Neuronal stem cell (in vitro differentiated cells): ENCODE data around the gene CNTFR.

Source experiments
- DNase-seq: peaks from one replicate; pipeline ENCODE4 v3.0.0-alpha.2; 2013; ENCODE audit warnings: low spot score
- H2AFZ ChIP-seq: one replicate; pipeline ENCODE4 v1.6.1; 2013; ENCODE audit warnings: mild to moderate bottlenecking, low read length, inconsistent platforms
- H2AK5ac ChIP-seq: 2 replicates; pipeline ENCODE4 v1.6.1; 2013; ENCODE audit warnings: low read depth, mild to moderate bottlenecking, inconsistent platforms, low read length, moderate library complexity, mixed read lengths
- H2BK120ac ChIP-seq: 2 replicates; pipeline ENCODE4 v1.6.1; 2013; ENCODE audit warnings: low read depth, mild to moderate bottlenecking, inconsistent platforms, low read length, moderate library complexity, mixed read lengths
- H2BK12ac ChIP-seq: one replicate; pipeline ENCODE4 v1.6.1; 2013; ENCODE audit warnings: low read length, inconsistent platforms
- H2BK15ac ChIP-seq: 2 replicates; pipeline ENCODE4 v1.6.1; 2013; ENCODE audit warnings: mild to moderate bottlenecking, low read length, inconsistent platforms, mixed read lengths
- H2BK5ac ChIP-seq: one replicate; pipeline ENCODE4 v1.6.1; 2013; ENCODE audit warnings: inconsistent platforms, mild to moderate bottlenecking, low read length, moderate library complexity
- H3K14ac ChIP-seq: one replicate; pipeline ENCODE4 v1.6.1; 2013; ENCODE audit warnings: low read length, inconsistent platforms
- H3K18ac ChIP-seq: 2 replicates; pipeline ENCODE4 v1.6.1; 2013; ENCODE audit warnings: low read length, inconsistent platforms
- H3K23ac ChIP-seq: 2 replicates; pipeline ENCODE4 v1.6.1; 2013; ENCODE audit warnings: low read depth, mild to moderate bottlenecking, mixed read lengths, low read length, inconsistent platforms; ENCODE audit not compliant: poor library complexity
- H3K27ac ChIP-seq: replicated peaks from 3 replicates; pipeline ENCODE4 v1.5.1; 2013; ENCODE audit warnings: low read length, inconsistent platforms
- H3K27me3 ChIP-seq, 3 experiments: 2 replicates each; pipeline ENCODE4 v1.6.1; 2013; ENCODE audit warnings: low read length in 3 of 3, mild to moderate bottlenecking in 2 of 3, inconsistent platforms in 1 of 3, low read depth in 1 of 3, mixed read lengths in 1 of 3, moderate library complexity in 1 of 3; ENCODE audit not compliant: control insufficient read depth in 3 of 3, insufficient read depth in 3 of 3
- H3K36me3 ChIP-seq, 2 donors: replicated peaks in 1 of 2; 2 replicates each; pipeline ENCODE4 v1.6.1; 2013; ENCODE audit warnings: low read length in 2 of 2; ENCODE audit not compliant: control insufficient read depth in 2 of 2, insufficient read depth in 2 of 2
- H3K4ac ChIP-seq: 2 replicates; pipeline ENCODE4 v1.6.1; 2013; ENCODE audit warnings: inconsistent platforms, mild to moderate bottlenecking, low read length, moderate library complexity
- H3K4me1 ChIP-seq, 2 donors: 1 replicate in 1 of 2; 2 replicates in 1 of 2; pipeline ENCODE4 v1.6.1; 2013; ENCODE audit warnings: low read length in 2 of 2, low read depth in 1 of 2; ENCODE audit not compliant: control insufficient read depth in 2 of 2, insufficient read depth in 1 of 2
- H3K4me2 ChIP-seq: one replicate; pipeline ENCODE4 v1.6.1; 2013; ENCODE audit warnings: mild to moderate bottlenecking, low read length, inconsistent platforms; ENCODE audit not compliant: insufficient read depth, poor library complexity, severe bottlenecking
- H3K4me3 ChIP-seq, 2 donors: 2 replicates each; pipeline ENCODE4 v1.5.1; 2013; ENCODE audit warnings: low read length in 2 of 2, mild to moderate bottlenecking in 2 of 2, inconsistent platforms in 1 of 2, moderate library complexity in 1 of 2
- H3K79me1 ChIP-seq: one replicate; pipeline ENCODE4 v1.6.1; 2013; ENCODE audit warnings: low read depth, mild to moderate bottlenecking, inconsistent platforms, low read length, moderate library complexity
- H3K9ac ChIP-seq: one replicate; pipeline ENCODE4 v1.6.1; 2013; ENCODE audit warnings: mild to moderate bottlenecking, low read depth, low read length, inconsistent platforms; ENCODE audit not compliant: poor library complexity
- H3K9me3 ChIP-seq, 2 donors: replicated peaks in 1 of 2; 2 replicates each; pipeline versions ENCODE3 to v1.6.1; 2013; ENCODE audit warnings: low read length in 2 of 2, mild to moderate bottlenecking in 2 of 2, inconsistent platforms in 1 of 2, low read depth in 1 of 2, mixed read lengths in 1 of 2, moderate library complexity in 1 of 2; ENCODE audit not compliant: control insufficient read depth in 2 of 2, insufficient read depth in 1 of 2
- H4K8ac ChIP-seq: one replicate; pipeline ENCODE4 v1.6.1; 2013; ENCODE audit warnings: low read depth, mild to moderate bottlenecking, inconsistent platforms, low read length, moderate library complexity
- H4K91ac ChIP-seq: one replicate; pipeline ENCODE4 v1.6.1; 2013; ENCODE audit warnings: low read length, low read depth, mild to moderate bottlenecking, inconsistent platforms; ENCODE audit not compliant: poor library complexity
- WGBS, 2 donors: extraction: QIAGEN DNeasy Blood & Tissue Kit; methylation state at CpG; one replicate each; pipeline ENCODE4 v1.1.7; 2013; ENCODE audit warnings: missing lambda C conversion rate in 2 of 2, mixed read lengths in 1 of 2; ENCODE audit not compliant: insufficient read length in 2 of 2, insufficient replicate concordance in 1 of 2; ENCODE audit errors: extremely low coverage in 2 of 2; 5-methylcytosine and 5-hydroxymethylcytosine counted together

The CNTFR gene

GRCh38 chr9:34637356-34638137 is 48.0 kb upstream of the CNTFR start, which contains the start of gene SIGMAR1:
TSS of gene SIGMAR1 (minus strand) at chr9:34637787. CDS start at chr9:34637697, 90 bp downstream.
- Histone ChIP-seq H3K14ac (peak within 1 kb of the TSS; percentile 100), H3K4ac (peak within 1 kb of the TSS; percentile 100), H2BK5ac (peak within 1 kb of the TSS; percentile 62), H2BK12ac (no peak within 1 kb of the TSS), H3K4me1 (peaks cover 8 to 22% of the 10 kb centered on the region in 2 donors), H3K4me2 (peak within 1 kb of the TSS; percentile 96), H2BK15ac (peak within 1 kb of the TSS; percentile 92), H3K4me3 (peak within 1 kb of the TSS; percentile 90 to 92), H3K27ac (no peak within 1 kb of the TSS), H3K18ac (peak within 1 kb of the TSS; percentile 95), H2BK120ac (peak within 1 kb of the TSS; percentile 48), H3K27me3 (no peaks in the 10 kb centered on the region), H3K23ac (peak within 1 kb of the TSS; percentile 97), H2AFZ (peak within 1 kb of the TSS; percentile 100), H3K36me3 (peaks cover 7 to 15% of the 10 kb centered on the region in 2 donors), H2AK5ac (peak within 1 kb of the TSS; percentile 98), H4K8ac (no peak within 1 kb of the TSS), H4K91ac (peak within 1 kb of the TSS; percentile 94), H3K79me1 (peaks cover 11% of the 10 kb centered on the region), H3K9me3 (no peaks in the 10 kb centered on the region), H3K9ac (peak within 1 kb of the TSS; percentile 99)
- no CpG with 5 or more reads among the region's 74 CpGs for WGBS, 2 donors
- peak; percentile 94 for DNase-seq

GRCh38 chr9:34636791-34637355 is 47.3 kb upstream of the CNTFR start:
- Histone ChIP-seq H2AFZ (peak overlapping the region; percentile 100), H3K27ac (no peak overlapping the region), H3K4me1 (peaks cover 8 to 24% of the 10 kb centered on the region in 2 donors), H2BK5ac (peak overlapping the region; percentile 62), H3K4me2 (peak overlapping the region; percentile 96), H3K27me3 (no peaks in the 10 kb centered on the region), H3K18ac (peak overlapping the region; percentile 95), H4K91ac (peak overlapping the region; percentile 94), H3K9me3 (no peaks in the 10 kb centered on the region), H3K4me3 (peak overlapping the region; percentile 90 to 92), H3K23ac (peak overlapping the region; percentile 97), H3K79me1 (peaks cover 11% of the 10 kb centered on the region), H4K8ac (no peak overlapping the region), H2BK15ac (peak overlapping the region; percentile 92), H2BK12ac (no peak overlapping the region), H2BK120ac (peak overlapping the region; percentile 48), H3K9ac (peak overlapping the region; percentile 99), H3K36me3 (peaks cover 7 to 15% of the 10 kb centered on the region in 2 donors), H3K4ac (peak overlapping the region; percentile 100), H3K14ac (peak overlapping the region; percentile 100), H2AK5ac (peak overlapping the region; percentile 98)
- DNase-seq: no peak
- WGBS, 2 donors: no CpG with 5 or more reads among the region's 23 CpGs

GRCh38 chr9:34635556-34635955 is 46.0 kb upstream of the CNTFR start:
- H2AFZ ChIP-seq: no peak overlapping the region
- no peak overlapping the region for H2BK15ac ChIP-seq
- H3K27ac ChIP-seq: no peak overlapping the region
- no peak overlapping the region for H4K91ac ChIP-seq
- no peak overlapping the region for H4K8ac ChIP-seq
- no peak overlapping the region for H3K4ac ChIP-seq
- H3K79me1 ChIP-seq: peaks cover 11% of the 10 kb centered on the region
- peak overlapping the region; percentile 38 for H3K9ac ChIP-seq
- H3K27me3 ChIP-seq: peaks cover 0 to 11% (median 0%) of the 10 kb centered on the region in 3 experiments
- no peak overlapping the region for H3K4me2 ChIP-seq
- peak overlapping the region; percentile 31 for H3K23ac ChIP-seq
- peaks cover 8 to 29% of the 10 kb centered on the region in 2 donors for H3K4me1 ChIP-seq
- no peak overlapping the region for H3K4me3 ChIP-seq
- DNase-seq: no peak
- WGBS, 2 donors: no CpG with 5 or more reads among the region's 14 CpGs
- peak overlapping the region; percentile 10 for H2BK12ac ChIP-seq
- no peak overlapping the region for H3K18ac ChIP-seq
- no peak overlapping the region for H2BK5ac ChIP-seq
- no peaks in the 10 kb centered on the region for H3K9me3 ChIP-seq
- no peak overlapping the region for H2BK120ac ChIP-seq
- H3K14ac ChIP-seq: no peak overlapping the region
- peak overlapping the region; percentile 67 for H2AK5ac ChIP-seq
- H3K36me3 ChIP-seq: peaks cover 7 to 15% of the 10 kb centered on the region in 2 donors
